LNCAP (cell line): ENCODE measurements around the gene RNF5.

Experiments
- TF ChIP-seq, protein P1 (sequence below): fragments of 450-650 bp; IDR thresholded peaks from 2 replicates; pipeline ENCODE4 v1.5.1; 2017; ENCODE audit warnings: mild to moderate bottlenecking

The RNF5 gene

DNA sequence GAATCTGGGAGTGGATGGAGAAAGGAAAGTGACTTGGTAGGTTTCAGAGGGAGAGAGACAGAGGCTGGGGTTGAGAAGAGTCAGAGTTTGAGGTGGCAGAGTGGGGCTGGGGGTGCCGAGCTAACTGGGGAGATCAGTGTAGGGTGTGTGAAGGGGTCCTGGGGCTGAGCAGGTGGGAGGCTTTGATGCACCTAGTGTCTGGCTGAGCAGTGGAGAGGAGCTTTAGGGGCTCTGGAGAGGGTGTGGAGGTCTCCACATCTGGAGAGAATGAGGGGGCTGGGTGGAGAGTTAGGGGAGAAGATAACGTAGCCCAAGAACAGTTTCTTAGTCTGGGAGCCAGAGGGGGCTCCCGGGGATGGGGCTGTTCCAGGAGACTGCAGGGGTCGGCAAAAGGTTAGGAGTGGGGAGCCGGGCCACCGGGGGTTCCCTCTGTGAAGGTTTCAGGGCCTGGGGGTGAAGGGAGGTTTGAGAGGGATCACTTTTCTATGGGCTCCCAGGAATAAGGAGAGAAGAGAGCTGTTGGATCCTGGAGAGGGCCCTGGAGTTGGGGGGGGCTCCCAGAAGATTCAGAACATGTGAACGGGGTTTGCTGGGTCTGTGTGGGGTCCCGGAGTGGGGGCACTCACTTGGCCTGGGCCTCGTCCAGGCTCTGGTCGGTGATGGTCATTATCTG, 11.0 kb downstream of the RNF5 start:
- TF ChIP-seq, protein P1, sequence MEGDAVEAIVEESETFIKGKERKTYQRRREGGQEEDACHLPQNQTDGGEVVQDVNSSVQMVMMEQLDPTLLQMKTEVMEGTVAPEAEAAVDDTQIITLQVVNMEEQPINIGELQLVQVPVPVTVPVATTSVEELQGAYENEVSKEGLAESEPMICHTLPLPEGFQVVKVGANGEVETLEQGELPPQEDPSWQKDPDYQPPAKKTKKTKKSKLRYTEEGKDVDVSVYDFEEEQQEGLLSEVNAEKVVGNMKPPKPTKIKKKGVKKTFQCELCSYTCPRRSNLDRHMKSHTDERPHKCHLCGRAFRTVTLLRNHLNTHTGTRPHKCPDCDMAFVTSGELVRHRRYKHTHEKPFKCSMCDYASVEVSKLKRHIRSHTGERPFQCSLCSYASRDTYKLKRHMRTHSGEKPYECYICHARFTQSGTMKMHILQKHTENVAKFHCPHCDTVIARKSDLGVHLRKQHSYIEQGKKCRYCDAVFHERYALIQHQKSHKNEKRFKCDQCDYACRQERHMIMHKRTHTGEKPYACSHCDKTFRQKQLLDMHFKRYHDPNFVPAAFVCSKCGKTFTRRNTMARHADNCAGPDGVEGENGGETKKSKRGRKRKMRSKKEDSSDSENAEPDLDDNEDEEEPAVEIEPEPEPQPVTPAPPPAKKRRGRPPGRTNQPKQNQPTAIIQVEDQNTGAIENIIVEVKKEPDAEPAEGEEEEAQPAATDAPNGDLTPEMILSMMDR: no peak

DNA sequence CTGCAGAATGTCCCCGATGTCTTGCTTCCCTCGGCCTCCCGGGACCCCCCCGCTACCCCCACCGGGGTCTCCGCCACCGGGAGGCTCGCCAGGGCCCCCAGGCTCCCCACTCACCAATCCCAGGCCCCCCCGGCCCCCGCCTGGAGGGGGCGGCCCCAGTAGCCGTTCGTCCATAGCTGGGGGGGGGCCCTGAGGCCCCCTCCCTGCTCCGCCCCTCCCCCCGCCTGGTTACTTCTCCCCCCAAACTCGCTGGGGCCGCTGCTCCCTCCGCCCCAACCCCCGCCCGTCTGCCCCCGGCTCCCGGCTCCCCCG, 11.5 kb downstream of the RNF5 start:
- TF ChIP-seq, protein P1: no peak

DNA sequence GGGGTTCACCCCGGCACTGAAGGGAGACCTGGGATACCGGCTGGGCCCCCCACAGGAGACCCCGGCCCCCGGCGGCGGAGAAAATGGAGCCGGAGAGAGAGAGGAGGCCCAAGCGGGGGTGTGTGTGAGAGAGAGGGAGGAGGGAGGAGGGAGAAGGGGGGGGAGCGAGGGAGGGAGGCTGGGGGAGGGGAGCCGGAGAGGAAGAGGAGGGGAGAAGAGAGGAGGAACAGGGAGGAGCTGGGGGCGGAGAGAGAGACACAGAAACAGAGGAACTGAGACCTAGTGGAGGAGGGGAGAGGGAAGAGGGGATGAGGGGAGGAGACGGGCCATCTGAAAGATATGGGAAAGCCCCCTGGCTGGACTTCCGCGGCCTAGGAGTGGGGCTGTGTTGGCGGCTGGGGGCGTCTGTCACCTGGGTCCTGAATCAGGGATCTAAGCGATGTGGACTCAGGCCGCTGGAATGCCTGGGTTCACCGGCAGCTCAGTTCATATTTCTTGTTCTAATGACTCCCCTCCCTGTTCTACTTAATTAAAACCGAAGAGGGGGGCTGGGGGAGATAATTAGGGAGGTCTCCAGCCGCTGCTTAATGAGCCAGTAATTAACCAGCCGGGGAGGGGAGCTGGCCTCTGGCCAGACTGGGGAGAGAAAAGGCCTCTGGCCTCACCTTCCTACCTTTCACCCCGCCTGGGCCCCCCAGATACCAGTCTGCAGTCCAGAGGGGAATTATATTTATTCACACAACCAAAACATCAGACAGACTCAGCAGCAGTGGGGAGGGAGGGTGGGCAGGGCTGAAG, 12.0 kb downstream of the RNF5 start, which contains the start of gene PBX2:
TSS of gene PBX2 (minus strand) at position 149 of the 798 bp plus-strand sequence. CDS start 287 bp downstream, outside the sequence.
- TF ChIP-seq, protein P1: no peak

DNA sequence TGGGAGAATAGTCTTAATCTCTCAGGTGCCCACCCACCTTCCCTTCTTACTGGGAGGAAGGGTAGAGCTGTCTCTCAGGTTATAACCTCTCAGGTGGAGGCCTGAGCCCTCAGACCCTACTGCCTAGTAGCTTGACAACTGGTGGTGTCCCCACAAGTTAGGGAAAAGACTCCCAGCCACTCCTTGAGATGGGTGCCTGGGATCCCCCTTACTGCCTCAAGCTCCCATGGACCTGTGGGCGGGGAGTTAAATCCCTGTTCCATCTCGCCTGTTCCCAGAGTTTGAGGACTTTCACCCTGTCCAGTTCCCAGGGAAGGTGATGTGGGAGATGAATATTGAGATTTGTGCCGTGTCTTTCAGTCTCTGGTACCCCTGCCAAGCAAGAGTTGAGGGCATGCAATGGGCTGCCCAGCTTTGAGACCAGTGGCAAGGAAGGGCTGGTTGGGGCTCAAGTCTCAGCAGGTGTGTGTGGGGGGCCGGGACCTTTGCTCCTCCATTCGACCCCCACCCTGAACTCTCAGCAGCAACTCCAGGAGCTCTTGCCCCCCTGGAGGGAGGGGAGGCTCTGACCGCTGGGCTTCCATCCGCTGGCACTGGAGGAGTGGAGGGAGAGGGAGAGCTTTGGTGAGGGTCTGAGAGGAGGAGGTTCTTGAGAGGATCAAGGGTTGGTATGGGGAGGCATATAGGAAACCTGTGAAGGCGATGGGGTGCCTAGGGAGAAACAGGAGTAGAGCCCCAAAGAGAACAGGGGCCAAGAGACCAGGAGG, 12.9 kb downstream of the RNF5 start:
- TF ChIP-seq, protein P1: no peak

DNA sequence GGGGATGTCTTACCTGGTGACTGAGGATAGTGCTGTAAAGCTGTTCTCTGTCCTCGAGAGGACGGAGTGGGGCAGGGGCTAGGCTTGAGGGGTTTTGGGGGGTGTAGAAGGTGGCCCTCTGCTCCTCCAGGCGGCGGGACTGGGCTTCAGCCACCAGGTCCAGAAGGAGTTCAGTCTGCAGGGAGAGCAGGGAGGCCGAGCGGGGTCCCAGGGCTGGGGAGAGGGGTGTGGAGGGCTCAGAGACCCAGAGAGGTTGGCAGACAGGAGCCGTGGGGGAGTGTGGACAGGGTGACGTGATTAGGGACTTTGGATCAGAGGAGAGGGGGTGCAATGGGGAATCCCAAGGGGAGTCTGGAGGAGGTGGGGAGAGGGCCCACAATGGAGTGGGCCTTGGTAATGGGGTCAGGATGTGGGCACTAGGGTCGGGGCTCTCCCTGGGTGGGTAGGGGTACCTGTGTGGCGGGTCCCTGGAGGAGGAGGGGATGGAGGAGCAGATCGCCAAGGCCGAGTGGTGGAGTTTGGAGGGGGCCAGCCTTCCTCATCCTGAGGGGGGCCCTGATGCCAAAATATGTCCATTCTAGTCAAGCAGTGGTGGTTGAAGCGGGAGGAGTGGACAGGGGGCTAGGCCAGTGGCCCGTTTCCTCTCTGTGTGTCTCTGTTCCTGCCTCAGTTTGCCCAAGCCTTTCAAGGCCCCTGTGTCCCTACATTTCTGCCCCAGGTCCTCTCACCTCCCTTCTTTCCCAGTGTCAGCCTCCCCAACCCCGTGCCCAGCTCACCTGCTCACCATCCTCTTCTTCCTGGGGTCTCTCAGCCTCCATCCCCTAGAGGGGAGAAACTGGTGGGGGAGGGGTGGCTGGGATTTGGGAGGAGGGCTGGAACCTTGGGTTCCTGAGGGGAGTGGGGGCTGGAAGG, 13.7 kb downstream of the RNF5 start:
- TF ChIP-seq, protein P1: no peak

DNA sequence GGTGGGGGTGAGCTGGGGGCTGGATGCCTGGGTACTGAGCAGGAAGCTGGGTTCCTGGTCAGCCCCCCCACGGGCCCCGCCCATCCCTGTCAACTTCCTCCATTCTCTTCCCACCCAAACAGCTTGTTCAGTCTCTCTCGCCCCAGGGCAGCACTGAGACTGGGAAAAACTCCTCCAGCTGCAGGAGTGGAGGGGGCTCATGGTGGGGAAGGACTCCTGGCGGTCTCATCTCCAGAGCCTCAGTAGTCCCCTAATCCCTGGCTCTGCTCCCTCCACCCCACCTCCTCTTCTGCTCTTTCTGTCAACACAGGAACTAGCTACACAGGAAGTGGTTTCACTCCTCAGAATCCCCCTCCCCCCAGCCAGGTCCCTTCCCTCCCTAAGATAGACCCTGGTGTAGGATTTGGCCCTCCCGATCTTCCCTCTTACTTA, 14.4 kb downstream of the RNF5 start, which contains the start of gene GPSM3:
TSS of gene GPSM3 (minus strand) at position 36 of the 432 bp plus-strand sequence. CDS start 130 bp downstream, outside the sequence.
- TF ChIP-seq, protein P1: no peak
